Hematopoietic multipotent progenitor cell treated with erythropoietin and hydrocortisone succinate and interleukin-3 and kit ligand, for 8 days (in vitro differentiated cells): ENCODE data around the gene SORCS2.

Source experiments
- DNase-seq: peaks from one replicate; pipeline ENCODE4 v3.0.0-alpha.2; 2015

Gene SORCS2

DNA sequence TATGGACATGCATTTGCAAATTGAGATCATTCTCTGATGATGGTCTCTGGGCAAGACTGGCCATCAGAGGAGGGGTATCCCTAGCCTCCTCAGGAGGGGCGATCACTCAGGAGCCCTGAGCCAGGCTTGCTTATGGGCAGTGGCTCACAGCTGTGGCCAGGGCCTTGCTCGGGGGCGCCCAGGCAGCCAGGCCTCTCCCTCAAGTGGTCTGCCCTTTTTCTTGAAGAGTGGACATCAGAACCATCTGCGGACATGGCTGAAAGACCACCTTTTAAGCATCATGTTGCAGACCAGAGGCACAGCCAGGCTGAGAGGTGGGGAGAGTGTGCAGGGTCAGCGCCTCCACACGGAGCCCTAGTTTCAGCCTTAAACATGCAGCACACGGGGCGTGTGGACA lies 349.1 kb downstream of the SORCS2 start:
- DNase-seq = no peak

DNA sequence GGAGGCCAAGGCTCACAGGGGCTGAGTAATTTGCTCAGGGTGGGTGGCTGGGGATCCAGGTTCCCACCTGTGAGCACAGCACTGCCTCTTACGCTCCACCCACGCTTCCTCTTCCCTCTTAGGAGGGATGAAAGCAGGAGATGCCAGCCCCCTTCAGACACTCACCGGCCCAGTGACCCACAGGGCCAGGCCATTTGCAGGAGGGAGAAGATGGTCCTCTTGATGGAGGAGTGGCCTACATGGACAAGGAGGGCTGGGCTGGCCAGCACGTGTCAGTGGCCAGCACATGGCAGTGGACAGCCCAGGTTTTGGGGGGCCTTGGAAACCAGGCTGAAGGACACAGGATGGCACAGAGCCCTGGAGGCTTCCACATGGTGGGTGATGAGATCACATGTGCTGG lies 350.4 kb downstream of the SORCS2 start:
- no peak for DNase-seq

DNA sequence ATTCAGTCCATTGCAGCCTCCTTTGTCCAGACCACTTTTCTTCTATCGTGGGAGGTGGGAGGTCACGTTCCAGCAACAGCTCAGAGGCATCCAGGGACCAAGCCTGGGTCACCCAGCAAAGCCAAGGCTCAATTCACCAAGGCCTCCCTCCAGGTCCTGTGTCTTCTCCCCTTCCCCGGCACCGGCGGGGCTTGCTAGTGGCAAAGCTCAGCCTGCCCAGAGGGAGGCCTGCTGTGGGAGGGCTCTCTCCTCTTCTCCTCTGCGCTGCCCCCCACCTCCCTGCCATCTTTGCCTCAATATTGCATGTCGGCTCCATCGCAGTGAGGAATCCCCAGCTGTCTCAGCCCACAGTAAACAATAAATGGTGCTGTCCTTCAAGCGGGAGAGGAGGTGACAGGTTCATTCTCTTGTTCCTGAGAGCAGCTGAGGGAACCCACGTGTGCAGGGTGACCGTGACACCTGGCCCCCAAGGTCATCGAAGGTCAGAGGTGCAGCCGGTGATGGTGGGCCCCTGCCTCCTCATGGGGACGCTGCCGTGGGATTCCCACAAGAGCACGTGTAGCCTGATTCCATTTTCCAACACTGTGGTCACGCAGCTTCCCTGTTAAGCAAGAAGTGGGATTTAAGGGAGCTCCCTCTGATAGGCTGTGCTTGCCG lies 353.9 kb downstream of the SORCS2 start:
- no peak for DNase-seq

DNA sequence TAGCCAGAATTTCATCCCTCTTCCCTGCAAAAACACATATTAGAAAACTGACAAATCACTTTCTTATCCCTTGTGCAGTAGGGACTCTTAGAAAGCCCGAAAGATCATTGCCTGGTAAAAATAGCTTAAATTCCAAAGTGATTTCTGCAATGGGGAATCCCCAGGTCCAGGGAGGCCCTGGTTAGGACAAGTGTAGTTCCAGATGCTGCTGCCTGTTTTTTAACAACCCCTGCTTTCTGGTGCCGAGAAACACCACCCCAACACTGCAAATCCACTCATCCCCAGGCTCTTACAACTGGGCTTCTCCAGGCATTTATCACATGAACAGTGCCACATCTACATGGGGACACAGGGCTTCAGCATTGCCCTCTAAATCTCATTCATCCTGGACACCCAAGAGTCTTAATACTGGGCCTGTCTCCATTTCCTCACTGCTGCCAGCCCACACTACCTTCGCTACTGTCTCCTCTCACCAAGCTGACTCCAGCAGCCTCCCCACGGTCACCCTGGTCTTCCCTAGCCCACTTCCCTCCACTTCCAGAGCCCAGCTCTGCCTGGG lies 354.6 kb downstream of the SORCS2 start:
- DNase-seq = no peak

DNA sequence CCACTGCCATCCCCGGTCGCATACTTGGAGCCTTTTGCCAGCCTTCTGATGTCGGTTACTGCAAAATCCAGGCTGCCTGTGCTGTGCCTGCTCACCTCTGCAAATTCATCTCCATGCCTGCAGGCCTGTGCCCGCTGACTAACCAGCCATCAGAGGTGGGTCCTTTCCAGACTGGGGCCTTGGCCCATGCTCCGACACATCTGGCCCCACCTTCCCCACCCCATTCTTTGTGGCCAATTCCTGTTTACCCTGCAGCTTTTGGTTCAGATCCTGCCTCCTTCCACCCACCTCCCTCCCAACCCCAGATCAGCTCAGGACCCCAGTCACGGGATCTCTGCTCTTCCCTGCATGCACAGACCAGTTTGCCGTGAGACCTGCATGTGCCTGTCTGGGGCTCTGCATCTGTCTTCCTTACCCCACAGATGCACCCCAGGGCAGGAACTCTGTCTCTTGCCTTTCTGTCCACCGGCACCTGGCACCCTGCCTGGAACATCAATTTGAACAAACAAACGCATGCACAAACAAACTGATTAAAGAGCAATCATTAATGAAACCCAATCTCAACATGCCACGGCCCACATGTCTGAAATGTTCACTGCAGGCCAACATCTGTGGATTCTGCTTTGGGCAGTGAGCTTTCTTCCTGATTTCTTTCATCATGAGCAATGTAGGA lies 355.2 kb downstream of the SORCS2 start:
- DNase-seq = no peak

DNA sequence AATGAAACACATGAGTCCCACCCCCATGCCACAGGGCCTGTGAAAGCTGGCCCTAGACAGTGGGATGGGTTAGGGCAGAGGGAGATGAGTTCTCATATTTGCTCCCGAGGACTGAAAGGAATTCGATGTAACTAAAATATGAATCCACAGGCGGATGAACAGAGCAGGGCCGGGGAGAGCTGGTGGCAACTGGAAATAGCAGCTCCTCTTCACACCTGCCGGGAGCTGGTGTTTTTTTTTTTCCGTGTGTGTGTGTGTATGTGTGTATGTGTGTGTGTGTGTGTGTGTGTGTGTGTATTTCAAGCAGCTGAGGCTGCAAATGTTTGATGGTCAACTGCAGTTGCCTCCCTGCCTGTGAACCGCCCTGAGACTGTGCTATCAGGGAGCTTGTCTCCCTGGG lies 357.5 kb downstream of the SORCS2 start:
- no peak for DNase-seq

DNA sequence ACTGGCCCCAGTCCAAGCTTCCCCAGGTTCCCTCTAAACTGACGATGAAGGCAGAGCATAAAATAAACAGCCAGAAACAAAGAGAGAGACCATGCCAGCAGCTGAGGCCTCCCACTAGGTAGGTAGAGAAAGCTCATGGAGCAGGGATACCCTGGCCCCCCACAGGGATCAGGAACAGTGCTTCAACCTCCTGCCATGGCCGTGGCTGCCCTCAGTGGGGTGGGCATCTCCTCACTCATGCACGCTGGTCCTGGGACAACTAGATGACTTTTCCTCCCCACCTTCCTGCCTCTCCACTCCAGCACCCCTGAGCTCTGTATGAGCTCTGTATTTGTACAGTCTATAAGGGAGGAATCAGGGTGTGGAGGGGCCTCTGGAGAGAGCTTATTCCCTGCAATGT lies 360.1 kb downstream of the SORCS2 start:
- DNase-seq = no peak

DNA sequence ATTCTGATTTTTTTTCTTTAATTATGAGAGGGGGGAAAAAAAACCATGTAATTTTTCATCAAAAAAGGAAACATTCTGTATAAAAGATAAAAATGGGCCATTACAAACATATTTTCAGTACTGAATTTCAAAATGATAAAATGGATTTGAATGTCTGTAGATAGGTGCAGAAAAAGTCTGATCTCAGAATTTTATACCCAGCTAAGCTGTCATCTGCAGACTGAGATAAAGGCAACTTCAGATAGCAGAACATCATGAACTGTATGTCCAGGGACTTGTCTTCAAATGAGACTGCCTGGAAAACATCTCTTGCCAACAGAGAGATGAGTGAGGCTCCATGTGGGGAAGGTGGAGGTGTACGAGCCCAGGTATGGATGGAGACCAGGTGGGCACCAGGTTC lies 360.9 kb downstream of the SORCS2 start:
- no peak for DNase-seq

DNA sequence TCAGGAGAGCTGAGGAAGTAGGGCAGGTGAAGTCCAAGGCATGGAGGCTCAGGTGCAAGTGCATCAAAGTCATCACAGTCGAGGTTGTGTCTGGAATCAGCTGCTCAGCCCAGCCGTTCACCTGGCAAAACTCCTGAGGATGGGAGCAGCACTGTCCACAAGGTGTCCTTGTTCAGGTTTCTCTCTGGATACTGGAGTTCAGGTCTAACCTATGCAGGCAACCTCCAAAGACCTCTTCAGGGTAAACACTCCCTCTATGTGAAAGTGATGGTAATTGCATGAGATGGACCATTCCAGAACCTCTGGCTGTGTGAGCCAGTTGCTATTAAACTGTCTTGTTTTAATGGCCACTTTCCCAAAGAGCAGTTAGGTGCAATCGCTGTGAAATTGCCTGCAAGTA lies 362.6 kb downstream of the SORCS2 start:
- no peak for DNase-seq

DNA sequence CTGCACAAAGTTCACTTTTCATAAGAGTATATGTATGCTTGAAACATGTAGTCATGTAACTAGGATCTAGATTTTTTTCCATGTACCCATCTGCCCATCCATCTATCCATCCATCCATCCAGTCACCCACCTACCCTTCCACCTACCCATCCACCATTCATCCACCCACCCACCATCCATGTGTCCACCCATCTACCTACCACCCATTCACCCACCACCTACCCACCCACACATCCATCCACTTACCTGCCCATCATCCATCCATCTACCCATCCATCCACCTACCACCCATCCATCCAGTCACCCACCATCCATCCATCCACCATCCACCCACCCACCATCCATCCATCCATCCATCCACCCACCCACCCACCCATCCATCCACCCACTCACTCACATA lies 364.2 kb downstream of the SORCS2 start:
- DNase-seq = no peak

DNA sequence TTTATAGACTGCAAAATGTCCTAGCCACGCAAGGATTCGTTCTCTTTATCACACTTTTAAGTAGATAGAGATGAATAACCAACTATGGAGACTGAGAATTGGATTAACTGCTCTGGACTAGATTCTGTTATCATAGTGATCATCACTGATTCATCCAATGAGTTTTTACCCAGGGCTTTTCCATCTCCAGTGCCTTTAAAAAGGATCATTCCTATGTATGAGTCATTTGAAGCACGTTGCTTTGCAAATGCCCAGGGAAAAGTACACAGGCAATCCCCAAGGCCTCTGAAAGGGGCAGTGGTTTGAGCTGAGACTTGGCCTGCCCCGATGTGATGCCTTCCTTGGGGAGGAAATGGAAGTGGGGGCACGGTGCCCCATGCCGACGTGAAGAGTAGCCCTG lies 365.1 kb downstream of the SORCS2 start:
- no peak for DNase-seq

DNA sequence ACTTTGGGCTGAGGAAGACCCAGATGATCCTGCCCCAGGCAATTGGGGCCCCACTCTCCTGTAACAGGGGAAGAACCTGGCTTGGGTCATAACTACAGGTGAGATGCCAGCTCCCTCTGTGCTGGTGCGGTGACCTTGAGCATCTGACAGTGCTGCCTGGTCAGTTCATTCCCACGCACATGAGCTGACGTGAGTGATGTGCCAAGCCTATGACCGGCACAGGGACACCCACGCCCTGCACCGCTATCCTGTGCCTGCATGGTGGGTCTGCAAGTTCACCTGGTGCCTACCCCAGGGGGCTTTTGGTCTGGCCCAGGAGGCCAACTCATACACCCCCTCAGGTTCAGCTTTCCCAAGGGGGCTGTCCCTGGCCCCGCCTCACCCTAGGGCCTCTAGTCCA lies 366.1 kb downstream of the SORCS2 start:
- no peak for DNase-seq

DNA sequence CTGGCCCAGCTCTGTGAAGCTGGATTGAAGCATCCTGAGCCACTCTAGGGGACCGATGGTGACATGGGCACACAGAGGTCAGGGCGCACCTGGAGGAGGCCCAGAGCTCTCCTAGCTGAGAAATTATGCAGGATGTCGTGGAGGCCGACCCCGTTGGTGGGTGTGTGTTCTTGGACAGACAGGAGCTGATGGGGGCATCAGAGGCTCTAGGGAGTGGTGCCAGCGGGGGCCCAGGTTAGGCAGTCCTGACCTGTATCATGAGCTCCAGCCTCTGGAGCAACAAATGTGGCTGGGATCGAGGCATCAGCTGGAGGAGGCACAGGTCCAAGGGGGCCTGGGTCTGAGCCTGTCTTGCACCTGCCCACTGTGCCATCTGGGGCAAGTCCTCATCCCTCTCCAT lies 367.0 kb downstream of the SORCS2 start:
- DNase-seq = no peak

DNA sequence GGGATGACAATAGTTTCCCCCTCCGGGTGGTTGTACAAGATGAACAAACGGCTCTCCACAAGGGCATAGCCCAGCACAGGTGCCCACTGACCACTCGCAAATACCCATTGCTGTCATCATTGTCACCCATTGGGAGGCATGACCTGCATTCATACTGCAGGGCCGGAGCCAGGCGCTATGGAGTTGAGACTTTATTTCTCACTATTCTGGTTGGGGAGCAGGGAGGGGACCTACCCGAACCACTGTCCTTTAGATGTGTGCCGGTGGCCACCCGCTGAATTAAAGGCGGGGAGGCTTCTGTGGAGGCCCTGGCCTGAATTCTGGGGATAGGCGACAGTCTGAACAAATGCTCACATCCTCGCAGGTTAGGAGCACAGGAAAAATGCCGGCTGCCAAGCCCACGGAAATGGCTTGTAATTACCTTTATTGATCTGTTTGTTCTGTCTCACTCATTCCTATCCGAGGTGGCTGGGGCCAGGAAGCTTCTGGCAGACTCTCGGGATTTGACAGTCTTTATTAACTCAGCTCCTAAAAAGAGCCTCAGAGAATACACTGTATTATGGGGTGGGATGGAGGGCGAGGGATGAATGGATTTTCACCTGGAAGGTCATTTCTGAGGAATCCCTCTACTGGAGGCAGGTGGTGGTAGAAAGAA lies 367.5 kb downstream of the SORCS2 start:
- no peak for DNase-seq

DNA sequence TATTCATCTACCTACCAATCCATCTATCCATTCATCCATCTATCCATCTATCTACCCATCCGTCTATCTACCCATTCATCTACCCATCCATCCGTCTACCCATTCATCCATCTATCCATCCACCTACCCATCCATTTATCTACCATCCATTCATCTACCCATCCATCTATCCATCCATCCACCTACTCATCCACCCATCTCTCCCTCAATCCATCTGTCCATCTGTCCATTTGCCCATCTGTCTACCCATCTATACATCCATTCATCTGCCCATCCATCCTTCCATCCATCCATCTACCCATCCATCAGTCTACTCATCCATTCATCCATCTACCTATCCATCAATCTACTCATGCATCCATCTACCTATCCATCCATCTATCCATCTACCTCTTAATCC lies 369.2 kb downstream of the SORCS2 start:
- no peak for DNase-seq

DNA sequence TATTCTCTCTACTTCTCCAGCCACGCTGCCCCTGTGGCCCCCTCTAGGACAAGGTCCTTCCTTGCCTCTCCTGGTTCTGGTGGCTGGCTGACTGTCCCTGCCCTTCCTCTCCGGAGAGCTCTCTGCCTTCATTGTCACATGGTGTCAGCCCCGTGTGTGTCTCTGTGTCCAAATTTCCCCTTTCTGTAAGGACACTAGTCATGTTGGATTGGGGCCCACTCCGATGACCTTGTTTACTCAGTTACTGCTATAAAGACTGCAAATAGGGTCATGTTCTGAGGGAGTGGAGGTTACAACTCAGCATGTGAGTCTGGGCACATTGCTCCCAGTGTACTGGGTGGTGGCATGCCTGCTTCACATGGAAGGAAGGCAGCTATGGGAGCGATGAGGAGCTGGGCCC lies 371.9 kb downstream of the SORCS2 start:
- DNase-seq = no peak

DNA sequence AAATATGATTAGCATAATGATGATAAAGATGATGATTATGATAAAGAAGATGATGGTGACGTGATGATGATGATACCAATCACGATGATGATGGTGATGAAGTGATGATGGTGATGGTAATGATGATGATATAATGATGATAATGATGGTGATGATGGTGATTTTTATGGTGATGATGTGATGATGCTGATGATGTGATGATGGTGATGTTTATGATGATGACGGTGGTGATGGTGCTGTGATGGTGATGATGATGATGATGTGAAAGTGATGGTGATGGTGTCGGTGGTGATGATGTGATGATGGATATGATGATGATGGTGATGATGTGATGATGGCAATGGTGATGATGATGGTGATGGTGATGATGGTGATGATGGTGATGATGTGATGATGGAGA lies 373.1 kb downstream of the SORCS2 start:
- no peak for DNase-seq

DNA sequence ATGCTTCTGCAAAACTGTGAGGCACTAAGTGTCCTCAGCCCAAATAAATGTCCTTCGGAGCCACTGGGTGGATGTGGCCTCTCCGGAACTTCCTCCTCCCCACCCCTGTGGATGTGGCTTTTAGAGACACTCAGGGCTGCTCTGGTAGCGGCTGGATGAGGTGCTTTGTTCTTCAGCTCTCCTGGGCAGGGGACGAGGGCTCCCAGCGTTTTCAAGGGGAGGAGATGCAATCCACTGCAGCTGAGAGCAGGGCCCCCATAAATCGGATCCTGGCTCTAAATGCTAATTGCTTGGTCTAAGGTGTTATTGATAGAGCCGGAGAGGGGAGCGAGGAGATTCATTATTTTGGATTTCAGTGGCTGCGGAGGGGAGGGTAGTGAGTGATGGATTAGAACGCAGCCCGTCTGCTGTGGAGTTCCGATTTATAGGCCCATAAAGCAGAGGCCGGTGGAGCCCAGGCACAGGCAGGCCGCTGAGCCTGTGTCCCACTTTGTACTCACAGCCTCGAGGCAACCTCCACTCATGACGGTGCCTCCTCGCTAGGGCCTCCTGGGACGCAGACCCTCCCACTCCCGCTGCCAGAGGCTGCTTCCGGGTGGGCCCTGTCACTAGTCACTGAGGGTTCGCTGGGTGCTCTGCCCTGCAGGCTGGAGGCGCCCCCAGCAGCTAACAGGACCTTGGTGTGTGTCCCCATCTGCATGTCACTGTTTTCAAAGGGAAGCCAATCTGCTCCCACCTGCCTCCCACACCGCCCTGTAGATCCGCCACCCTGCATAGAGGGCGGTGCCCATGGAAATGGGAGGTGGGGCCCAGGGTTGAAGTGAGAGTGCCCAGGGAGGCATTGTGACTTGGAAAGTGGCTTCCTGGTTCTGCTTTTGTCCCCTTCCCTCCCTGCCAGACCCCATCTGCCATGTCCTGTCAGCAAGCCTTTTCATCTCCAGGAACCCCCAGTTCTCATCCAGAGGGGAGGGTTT lies 377.8 kb downstream of the SORCS2 start:
- DNase-seq = no peak

DNA sequence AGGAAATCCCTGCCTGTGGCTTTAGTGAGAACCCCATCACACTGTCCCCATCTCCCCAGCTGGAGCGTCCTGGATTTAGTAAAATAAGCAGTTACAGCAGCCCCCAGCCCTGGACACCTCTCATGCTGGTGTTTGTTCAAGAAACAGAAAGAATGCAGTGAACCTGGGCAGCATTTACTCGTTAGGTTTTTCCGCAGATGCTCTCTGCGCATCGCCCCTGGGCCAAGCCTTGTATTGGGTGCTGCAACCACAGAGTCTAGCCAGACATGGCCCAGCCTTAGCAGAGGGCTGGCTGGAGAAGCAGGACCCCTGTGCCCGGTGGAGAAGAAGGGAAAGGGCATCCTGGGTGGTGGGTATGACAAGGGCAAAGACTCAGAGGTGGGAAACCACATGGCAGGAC lies 378.7 kb downstream of the SORCS2 start:
- no peak for DNase-seq

DNA sequence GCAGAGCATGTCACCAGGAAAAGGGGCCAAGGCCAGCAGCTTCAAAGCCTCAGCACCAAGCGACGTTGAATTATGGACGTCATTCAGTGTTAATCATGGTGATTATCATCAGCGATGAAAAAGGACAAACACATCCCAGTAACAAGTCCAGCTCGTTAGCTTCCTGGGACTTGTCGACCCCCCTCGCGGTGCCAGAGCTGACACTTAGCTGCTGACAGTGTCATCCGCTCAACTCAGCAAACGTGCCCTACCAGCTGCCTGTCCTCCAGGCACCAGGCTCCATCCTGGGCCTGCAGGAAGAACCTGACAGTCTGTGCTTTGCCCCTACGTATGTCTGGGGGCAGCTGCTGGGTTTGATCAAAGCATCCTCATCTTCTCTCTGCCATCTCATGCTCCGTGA lies 379.4 kb downstream of the SORCS2 start:
- DNase-seq = no peak

DNA sequence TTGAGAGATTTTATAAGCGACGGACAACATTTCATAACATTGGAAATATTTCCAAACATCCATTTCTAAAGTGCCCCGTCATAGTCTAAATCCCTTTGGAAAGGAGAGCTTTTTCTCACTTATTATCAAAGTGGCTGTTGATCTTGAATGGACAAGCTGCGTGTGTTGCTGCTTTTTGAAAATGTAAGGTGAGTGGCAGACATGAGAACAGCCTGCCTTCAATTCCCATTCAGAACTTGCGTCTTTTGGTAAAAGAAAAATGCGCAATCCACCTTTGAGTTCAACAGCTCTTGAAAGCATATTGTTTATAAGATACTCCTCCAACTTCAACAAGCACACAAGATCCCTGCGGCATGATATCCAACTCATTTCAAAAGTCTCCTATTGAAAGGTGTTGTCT lies 380.6 kb downstream of the SORCS2 start:
- no peak for DNase-seq

DNA sequence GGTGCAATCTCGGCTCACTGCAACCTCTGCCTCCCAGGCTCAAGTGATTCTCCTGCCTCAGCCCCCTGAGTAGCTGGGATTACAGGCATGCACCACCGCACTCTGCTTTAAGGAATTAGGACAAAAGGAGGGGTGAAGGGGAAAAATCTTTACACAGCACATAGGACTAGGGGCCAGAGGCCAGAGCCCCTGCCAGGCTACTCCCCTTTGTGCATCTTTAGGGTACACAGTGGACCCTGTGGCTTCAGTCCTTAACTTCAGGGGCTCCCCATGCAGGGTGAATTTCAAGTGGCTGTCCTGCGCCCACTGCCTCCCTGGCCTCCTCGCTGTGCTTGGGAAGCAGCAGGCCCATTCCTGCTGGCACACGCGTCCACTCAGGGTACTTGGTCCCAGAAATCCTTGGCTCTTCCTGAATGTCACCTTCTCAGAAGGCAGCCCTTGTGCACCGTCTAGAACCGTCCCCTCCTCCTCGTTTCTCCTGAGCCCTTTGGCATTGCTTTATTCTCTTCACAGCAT lies 381.3 kb downstream of the SORCS2 start:
- no peak for DNase-seq
